ENCODE data around the gene GNL1.

GNL1 gene, protein sequence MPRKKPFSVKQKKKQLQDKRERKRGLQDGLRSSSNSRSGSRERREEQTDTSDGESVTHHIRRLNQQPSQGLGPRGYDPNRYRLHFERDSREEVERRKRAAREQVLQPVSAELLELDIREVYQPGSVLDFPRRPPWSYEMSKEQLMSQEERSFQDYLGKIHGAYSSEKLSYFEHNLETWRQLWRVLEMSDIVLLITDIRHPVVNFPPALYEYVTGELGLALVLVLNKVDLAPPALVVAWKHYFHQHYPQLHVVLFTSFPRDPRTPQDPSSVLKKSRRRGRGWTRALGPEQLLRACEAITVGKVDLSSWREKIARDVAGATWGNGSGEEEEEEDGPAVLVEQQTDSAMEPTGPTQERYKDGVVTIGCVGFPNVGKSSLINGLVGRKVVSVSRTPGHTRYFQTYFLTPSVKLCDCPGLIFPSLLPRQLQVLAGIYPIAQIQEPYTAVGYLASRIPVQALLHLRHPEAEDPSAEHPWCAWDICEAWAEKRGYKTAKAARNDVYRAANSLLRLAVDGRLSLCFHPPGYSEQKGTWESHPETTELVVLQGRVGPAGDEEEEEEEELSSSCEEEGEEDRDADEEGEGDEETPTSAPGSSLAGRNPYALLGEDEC

DNA sequence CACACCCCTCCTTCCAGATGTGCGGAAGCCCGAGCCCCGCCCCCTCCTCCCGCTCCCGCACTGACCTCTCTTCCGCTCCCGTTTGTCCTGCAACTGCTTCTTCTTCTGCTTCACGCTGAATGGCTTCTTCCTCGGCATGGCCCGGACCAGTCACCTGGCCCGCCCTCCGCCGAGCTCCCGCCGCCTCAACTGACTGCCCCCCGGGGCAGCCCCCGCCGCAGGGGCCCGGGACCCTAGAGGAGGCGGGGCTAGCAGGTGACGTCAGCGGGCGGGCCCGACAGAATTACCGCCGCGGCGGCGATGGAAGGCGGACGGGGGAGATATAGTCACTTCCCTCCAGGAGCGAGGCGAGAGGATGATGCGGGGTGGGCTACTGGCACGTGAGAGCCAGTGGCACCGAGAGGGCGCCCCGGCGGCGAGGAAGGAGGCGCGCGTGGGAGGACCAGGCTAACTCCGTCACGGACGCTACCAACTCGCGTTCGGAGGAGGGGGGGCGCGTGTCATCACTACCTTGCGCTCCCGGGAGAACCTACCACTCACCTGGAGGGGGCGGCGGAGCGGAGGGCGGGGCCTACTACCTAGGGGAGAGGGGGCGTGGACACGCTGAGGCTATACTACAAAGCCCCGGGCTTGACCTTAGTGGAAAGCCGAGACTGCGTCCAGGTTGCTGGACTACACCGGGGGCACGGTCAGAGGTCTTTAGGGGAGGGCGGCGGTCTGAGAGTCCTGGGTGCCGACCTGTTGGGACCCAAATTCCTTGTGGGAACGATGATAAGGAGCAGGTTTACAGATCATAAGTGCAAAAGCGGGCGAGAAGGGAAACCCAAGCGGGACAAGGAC, at the start of gene GNL1:
GNL1 (minus strand) TSS at position 424 of the 840 bp plus-strand sequence; CDS start at position 138, 286 bp downstream.
- peak; percentile 98 for DNase-seq

DNA sequence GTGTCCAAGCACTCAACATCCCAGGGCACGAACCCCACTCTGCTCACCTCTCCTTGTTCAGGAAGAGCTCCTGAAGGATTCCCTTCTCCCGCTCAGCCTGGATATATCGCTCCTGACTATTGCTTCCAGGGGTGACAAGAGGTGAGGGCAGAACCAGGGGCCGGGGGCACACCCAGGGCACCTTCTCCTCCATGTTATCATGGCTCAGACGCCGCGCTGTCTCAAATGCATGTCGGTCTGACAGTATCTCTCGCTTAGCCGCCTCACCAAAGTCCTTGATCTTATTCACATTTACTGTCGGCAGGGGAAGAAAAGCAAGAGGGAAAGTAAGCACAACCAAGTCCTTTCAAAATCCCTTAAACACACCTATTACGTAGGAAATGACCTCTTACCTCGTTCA, 47.7 kb upstream of the GNL1 start:
- DNase-seq = no peak

DNA sequence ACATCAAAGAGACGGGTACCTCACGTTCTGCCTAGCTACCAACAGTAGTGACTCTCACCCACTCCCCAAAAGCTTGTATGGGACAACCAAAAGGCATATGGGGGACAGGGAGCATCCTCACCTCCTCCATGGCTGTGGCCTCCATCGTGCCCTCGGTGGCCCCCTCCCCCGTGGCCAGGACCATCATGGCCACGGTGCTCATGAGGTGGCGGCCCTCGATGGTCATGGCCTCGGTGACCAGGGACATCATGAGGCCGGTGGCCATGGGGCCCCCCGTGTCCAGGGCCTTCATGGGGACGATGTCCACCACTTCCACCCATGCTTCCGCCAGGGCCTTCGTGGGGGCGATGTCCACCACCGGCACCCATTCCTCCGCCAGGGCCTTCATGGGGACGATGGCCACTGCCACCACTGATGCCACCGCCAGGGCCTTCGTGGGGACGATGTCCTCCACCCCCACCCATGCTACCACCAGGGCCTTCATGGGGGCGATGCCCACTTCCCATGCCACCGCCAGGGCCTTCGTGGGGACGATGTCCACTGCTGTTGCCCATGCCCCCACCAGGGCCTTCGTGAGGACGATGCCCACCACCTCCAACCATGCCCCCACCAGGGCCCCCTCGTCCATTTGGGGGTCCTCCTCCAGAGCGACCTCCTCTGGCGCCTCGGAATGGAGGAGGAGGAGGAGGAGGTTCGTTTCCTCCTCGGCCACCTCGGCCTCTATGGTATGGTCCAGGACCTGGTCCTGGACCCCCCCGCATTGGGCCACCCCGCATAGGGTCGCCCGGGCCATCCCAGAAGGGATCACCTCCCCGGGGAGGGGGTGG, 45.7 kb upstream of the GNL1 start:
- no peak for DNase-seq

DNA sequence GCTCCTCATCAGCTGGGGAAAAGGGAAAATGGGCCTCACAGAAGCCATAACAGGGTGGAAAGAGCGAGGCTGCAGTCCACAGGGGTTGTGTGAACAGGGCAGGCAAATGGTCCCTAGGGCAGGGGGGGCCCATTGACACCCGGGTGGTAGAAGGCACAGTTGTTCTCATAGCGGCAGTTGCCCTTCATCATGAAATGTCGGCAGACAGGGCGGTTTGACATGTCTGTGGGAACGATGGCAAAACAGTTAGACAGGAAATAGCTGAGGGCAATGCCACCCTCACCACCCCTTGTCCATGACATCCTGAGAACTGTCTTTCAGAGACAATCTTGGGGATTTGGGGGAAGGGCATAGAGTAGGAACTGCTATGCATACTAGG, 45.1 kb upstream of the GNL1 start:
- DNase-seq = no peak

DNA sequence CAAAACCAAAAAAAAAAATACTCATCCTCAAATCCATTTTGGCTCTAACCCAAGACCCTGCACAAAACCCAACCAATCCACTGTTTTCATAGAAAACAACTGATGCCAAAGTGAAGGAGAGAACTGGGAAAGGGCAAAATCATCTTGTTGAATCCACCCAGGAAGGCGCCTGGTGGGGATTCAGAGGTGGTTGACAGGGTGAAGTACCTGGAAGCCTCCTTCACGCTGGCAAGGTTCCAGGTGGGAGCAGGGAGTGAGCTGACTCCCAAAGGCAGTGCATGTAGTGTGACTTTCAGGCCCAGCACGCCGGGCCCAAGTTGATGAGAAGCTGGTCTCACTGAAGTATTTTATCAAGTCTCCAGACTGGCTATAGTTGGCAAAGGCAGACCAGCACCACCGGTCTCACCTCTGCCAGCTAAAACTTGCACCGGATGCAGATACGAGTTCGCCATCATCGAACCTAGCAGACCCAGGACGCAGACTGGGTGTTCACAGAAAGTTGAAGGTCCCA, 44.2 kb upstream of the GNL1 start:
- DNase-seq = no peak

DNA sequence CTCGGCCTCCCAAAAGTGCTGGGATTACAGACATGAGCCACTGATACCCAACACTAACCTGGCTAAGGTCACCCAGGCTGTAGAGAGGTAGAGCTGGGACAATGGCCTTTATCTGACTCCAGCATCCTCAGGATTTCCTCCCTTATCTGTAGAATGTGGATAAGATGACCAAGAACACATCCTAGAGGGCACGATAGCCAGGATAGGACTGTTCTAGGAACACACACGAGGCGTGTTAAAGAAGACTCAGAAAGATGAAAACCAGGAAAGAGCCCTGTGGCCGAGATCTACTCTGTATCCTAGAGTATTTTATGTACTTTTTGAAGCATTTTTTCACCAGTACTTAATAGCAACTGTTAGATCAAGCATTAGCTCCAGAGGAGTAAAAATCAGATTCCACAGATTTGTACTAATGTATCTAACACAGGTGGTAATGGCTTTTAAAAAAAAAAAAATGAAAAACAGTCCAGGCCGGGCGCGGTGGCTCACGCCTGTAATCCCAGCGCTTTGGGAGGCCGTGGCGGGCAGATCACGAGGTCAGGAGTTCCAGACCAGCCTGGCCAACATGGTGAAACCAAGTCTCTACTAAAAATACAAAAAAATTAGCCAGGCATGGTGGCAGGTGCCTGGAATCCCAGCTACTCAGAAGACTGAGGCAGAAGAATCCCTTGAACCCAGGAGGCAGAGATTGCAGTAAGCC, 43.5 kb upstream of the GNL1 start:
- no peak for DNase-seq

DNA sequence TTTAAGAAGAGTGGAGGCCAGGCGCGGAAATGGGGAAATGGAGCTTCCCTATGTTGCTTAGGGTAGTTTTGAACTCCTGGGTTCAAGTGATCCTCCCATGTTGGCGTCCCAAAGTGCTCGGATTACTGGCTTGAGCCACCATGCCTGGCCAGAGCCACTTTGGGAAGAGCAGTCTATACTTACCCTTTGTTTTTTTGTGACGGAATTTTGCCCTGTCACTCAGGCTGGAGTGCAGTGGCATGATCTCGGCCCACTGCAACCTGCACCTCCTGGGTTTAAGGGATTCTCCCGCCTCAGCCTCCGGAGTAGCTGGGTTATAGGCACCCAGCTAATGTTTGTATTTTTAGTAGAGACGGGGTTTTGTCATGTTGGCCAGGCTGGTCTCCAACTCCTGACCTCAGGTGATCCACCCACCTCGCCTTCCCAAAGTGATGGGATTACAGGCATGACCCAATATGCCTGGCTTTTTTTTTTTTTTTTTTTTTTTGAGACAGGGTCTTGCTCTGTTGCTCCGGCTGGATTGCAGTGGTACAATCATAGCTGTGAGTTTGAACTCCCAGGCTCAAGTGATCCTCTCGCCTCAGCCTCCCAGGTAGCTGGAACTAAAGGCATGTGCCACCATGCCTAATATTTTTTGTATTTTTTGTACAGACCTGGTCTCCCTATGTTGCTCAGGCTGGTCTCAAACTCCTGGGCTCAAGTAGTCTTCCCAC, 42.8 kb upstream of the GNL1 start:
- DNase-seq = no peak

DNA sequence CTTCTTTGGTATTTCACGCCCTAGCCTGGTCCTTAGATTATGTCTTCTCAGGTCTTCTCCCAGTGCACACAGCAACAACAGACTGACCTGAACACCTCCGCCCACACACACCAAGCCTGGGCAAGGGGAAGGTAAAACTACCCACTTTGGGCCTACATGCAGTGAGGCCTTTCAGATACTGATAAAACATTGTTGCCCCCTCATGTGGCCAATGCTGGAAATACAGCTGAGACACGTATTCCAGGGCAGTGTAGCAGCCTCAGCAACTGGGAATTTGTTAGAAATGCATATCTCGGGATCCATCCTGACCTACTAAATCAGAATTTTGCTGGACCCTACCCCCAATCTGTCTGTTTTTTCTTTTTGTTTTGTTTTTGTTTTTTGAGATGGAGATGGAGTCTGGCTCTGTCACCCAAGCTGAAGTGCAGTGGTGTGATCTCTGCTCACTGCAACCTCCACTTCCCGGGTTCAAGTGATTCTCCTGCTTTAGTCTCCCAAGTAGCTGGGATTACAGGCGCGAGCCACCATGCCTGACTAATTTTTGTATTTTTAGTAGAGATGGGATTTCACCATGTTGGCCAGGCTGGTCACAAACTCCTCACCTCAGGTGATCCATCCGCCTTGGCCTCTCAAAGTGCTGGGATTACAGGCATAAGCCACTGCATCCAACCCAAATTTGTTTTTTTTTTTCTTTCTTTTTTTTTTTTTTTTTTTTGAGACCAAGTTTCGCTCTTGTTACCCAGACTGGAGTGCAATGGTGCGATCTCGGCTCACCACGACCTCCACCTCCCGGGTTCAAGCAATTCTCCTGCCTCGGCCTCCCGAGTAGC, 41.2 kb upstream of the GNL1 start:
- peak; percentile 83 for DNase-seq

DNA sequence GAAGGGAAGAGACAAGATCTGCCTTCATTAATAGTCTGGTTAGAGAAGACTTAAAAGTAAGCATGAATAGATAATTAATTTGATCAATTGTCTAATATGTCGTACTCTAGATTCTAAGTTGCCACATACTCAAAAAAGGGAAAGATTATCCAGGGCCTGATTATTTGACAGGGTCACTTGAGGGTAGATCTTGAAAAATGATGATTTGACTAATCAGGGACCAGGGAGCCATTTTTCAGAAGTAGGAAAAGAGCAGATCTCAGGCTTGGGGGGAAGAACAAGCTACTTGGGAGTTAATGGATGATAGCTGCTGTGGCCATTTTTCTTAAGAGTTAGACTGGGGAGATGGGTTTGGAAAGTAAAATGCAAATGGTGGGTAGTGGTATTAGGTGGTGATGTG, 36.0 kb upstream of the GNL1 start:
- no peak for DNase-seq

DNA sequence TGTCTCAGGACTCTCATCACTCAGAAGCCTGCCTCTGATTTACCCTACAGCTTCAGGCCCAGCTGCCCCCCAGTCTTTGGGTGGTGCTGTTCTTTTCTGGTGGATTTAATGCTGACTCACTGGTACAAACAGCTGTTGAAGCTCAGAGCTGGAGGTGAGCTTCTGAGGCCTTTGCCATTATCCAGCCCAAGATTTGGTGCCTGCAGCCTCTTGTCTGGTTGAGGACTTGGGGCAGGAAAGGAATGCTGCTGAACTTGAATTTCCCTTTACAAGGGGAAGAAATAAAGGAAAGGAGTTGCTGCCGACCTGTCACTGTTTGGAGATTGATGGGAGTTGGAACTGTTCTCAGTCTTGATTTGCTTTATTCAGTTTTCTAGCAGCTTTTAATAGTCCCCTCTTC, 34.7 kb upstream of the GNL1 start:
- DNase-seq = no peak

DNA sequence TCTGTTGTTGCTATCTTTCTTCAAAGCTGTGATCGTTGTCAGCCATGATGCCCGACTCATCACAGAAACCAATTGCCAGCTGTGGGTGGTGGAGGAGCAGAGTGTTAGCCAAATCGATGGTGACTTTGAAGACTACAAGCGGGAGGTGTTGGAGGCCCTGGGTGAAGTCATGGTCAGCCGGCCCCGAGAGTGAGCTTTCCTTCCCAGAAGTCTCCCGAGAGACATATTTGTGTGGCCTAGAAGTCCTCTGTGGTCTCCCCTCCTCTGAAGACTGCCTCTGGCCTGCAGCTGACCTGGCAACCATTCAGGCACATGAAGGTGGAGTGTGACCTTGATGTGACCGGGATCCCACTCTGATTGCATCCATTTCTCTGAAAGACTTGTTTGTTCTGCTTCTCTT, 34.2 kb upstream of the GNL1 start:
- no peak for DNase-seq

DNA sequence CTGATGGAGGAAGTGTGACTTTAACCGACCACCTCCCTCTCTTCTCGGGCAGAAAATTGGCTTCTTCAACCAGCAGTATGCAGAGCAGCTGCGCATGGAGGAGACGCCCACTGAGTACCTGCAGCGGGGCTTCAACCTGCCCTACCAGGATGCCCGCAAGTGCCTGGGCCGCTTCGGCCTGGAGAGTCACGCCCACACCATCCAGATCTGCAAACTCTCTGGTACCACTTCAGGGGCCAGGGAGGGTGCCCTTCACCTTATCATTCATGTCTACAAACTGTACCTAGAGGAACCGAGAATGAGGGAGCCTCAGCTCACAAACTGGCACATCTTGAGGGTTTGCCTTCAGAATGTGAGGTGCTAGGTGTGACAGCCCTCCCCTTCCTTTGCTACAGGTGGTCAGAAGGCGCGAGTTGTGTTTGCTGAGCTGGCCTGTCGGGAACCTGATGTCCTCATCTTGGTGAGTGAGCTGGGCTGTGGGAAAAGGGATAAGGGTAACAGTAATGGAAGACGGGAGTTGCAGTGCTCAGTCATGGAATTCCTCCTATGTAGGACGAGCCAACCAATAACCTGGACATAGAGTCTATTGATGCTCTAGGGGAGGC, 33.6 kb upstream of the GNL1 start:
- DNase-seq = no peak

DNA sequence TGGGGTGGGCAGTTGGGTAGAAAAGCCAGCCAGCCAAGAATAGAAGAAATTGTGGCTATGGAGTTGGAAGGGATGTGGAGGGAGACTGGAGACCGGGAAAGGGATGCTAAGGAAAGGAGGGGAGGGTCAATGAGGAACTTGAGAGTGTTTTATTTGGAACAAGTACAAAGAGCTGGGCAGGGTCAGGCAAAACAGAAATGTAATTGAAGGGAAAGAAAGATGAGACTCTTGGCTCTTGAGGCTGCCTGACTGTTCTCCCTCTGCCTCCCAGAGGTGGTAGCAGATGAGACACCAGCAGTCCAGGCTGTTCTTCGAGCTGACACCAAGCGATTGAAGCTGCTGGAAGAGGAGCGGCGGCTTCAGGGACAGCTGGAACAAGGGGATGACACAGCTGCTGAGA, 27.6 kb upstream of the GNL1 start:
- DNase-seq = no peak

DNA sequence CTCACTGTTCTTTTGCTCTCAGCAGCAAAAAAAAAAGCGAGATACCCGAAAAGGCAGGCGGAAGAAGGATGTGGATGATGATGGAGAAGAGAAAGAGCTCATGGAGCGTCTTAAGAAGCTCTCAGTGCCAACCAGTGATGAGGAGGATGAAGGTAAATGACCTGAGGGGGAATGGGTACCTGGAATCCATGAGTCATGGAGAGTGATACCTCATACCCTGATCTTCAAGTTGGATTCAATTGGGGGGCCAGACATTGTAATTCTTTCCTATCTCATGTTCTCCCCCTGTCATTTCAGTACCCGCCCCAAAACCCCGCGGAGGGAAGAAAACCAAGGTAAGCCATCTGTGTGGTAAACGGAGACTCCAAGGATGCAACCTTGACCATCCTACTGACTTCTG, 21.8 kb upstream of the GNL1 start:
- DNase-seq = no peak

DNA sequence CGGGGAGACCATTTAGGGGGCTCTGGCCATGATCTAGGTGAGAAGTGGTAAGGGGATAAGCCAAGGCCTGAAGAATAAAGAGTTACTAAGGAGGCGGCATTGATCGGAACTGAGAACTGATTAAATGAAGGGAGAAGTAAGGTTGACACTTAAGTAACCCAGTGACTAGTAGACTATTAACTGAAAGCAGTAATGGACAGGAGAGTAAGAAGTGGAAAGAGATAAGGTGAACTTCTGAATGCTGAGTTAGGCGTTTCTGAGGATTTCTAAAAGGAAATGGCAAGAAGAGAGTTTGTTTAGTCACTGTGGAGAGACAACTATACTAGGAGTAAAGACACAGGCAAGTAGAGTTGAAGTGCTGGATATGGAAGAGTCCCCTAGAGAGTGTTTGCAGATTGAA, 16.8 kb upstream of the GNL1 start:
- no peak for DNase-seq

DNA sequence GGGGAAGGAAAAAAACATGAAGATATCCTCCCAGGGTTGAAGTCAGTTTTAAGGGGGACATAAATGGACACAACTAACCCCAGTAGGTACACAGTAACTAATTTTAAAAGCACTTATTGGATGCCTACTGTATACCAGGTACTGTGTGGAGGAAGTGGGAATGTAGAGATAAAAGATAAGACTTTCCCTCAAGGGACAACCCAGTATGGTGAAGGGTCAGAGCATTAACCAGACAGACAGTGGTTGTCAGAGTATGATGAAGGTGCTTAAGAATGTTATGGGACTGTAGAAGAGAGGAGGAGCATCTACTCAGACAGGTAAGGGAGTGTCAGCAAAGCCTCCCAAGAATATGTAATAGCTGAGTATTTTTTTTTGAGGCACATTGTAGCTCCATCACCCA, 15.9 kb upstream of the GNL1 start:
- DNase-seq = no peak

DNA sequence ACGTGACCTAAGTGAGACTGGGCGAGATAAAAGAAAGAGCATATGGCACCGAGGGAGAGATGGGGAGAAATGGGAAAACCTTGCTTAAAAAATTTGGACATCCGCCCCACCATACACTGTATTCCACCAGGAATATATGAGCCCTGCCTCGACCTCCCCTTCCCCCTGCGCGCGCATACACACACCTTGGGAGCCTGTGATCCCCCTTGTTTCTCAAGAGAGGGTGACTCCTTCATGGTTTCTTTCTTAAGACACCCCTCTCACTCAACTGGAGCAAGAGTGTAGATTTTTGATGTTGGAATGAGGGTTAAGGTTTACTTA, 15.4 kb upstream of the GNL1 start:
- no peak for DNase-seq

DNA sequence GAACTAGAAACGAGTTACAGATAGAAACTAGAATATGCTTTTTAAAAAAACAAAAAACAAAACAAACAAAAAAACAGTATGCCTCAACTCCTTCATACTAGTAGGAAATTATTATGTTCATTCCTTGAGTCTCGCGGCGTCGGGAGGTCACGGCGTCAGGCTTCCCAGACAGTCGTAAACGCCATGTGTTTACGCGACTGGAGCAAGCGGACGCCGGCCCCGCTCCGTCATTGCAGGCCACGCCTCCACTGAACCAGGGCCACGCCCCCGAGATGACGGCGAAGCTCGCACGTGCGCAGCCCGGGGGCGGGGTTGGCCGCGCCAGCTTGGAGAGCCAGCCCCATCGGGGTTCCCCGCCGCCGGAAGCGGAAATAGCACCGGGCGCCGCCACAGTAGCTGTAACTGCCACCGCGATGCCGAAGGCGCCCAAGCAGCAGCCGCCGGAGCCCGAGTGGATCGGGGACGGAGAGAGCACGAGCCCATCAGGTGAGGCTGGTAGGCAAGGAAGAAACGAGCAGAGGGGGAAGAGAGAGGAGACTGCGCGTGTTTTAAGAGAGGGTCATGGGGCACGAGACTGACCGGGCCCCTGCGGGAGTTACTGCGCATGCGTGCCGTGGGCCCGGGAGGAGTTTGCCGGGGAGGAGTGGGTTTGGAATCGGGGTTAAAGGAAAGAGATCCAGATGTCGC, 14.9 kb upstream of the GNL1 start, which contains the start of gene ABCF1:
ABCF1 (plus strand) TSS at position 368 of the 687 bp plus-strand sequence; CDS start at position 414, 46 bp downstream.
- peak; percentile 100 for DNase-seq

DNA sequence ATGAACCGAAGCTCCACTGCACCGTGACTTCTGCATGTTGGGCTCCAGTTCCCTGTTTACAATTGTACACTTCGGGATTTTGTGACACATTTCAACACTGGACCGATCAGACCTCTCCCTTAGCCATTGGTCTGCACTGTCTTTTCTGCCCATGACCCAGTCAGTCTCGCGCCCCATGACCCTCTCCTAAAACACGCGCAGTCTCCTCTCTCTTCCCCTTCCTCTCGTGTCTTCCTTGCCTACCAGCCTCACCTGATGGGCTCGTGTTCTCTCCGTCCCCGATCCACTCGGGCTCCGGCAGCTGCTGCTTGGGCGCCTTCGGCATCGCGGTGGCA, 14.4 kb upstream of the GNL1 start:
- DNase-seq = peak; percentile 11

DNA sequence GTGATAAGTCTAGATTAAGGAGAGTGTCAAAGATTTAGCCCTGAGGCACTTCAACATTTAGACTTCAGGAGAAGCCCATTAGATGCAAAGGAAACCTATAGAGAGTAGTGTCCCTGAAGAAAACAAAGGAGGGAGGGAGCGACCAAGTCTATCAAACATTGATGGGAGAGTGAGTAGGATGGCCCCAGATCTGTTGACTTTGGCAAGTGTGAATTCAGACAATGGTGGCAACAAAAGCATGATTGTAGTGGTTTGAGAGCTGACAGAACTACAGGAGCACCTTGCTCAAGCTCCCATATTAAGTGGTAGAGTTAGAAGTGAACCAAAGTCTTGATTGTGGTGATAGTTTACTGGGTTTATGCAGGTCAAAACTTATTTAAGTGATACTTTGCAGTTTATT, 14.0 kb upstream of the GNL1 start:
- no peak for DNase-seq

All from activated CD4-positive, alpha-beta T cell treated with anti-CD3 and anti-CD28 coated beads, Interleukin-2, Interleukin-6, amounts not matched to agents 100 ng/mL and 50 ng/mL, durations not matched to agents 16 hours and 8 hours (primary cell).